ENCODE data around the gene STAT6. TPM values are rescaled to one million over a fixed set of nuclear protein-coding genes. Genes with fewer than 3 reads are reported as not detected.

The STAT6 gene
- total and polyA plus RNA-seq, 2 donors (not counting 3 experiments of a cell fraction or from before 2014, with no cell fraction given) = 136 to 147 TPM

GRCh38 chr12:57103856-57104255 lies 7.3 kb downstream of the STAT6 start:
- Histone ChIP-seq H3K79me2 (ENCODE audit: control insufficient read depth, insufficient read depth, low read length) (no peaks in the 10 kb centered on the region), H3K9me3 (replicated peaks; ENCODE audit: control insufficient read depth, insufficient read depth, low read length) (no peaks in the 10 kb centered on the region), H3K4me3 (replicated peaks in 1 of 3; ENCODE audit: insufficient read depth in 1 of 3, low read depth in 1 of 3, low read length in 3 of 3) (no peak overlapping the region), H3K9me1 (replicated peaks; ENCODE audit: control insufficient read depth, extremely low read depth, insufficient read depth, low read length) (no peaks in the 10 kb centered on the region), H3K9ac (replicated peaks; ENCODE audit: extremely low read depth, insufficient read depth, low read length) (no peak overlapping the region), H3K27me3 (ENCODE audit: control insufficient read depth in 2 of 2, insufficient read depth in 2 of 2, low read length in 2 of 2) (no peaks in the 10 kb centered on the region), H4K20me1 (replicated peaks; ENCODE audit: control insufficient read depth, extremely low read depth, insufficient read depth, low read length) (no peaks in the 10 kb centered on the region), H3K27ac (ENCODE audit: insufficient read depth, low read depth, low read length) (no peak overlapping the region), H3K36me3 (ENCODE audit: control insufficient read depth in 2 of 2, extremely low read depth in 1 of 2, insufficient read depth in 2 of 2, low read length in 2 of 2) (peaks cover 4 to 36% of the 10 kb centered on the region in 2 experiments), H3K4me1 (ENCODE audit: control insufficient read depth, extremely low read depth, insufficient read depth, low read length) (peaks cover 4% of the 10 kb centered on the region), H3K4me2 (ENCODE audit: insufficient read depth, low read length) (no peak overlapping the region), H2AFZ (ENCODE audit: low read depth, low read length) (no peak overlapping the region)
- intact Hi-C loops (cut with micrococcal nuclease) (no loop called here), dilution Hi-C loops (cut with MboI; ENCODE audit: extremely low pct_ligation_motif_present, low sequenced_read_pairs) (no loop called here)
- no peak for DNase-seq (ENCODE audit: low read depth, low spot score)
- FAIRE-seq = no peak
- no peak for TF ChIP-seq GATA2 (IDR thresholded peaks at IDR 0.05; ENCODE audit: insufficient read depth, insufficient read length, low read depth, low read length)
- TF ChIP-seq, protein P1, sequence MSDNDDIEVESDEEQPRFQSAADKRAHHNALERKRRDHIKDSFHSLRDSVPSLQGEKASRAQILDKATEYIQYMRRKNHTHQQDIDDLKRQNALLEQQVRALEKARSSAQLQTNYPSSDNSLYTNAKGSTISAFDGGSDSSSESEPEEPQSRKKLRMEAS (IDR thresholded peaks at IDR 0.05; ENCODE audit: insufficient read depth, insufficient read length) = no peak
- TF ChIP-seq POLR2AphosphoS5 (IDR thresholded peaks at IDR 0.05; ENCODE audit: insufficient read depth, low read depth, low read length) = no peak
- TF ChIP-seq MYC (IDR thresholded peaks at IDR 0.05; ENCODE audit: low read depth, low read length) = no peak
- TF ChIP-seq, protein P2, sequence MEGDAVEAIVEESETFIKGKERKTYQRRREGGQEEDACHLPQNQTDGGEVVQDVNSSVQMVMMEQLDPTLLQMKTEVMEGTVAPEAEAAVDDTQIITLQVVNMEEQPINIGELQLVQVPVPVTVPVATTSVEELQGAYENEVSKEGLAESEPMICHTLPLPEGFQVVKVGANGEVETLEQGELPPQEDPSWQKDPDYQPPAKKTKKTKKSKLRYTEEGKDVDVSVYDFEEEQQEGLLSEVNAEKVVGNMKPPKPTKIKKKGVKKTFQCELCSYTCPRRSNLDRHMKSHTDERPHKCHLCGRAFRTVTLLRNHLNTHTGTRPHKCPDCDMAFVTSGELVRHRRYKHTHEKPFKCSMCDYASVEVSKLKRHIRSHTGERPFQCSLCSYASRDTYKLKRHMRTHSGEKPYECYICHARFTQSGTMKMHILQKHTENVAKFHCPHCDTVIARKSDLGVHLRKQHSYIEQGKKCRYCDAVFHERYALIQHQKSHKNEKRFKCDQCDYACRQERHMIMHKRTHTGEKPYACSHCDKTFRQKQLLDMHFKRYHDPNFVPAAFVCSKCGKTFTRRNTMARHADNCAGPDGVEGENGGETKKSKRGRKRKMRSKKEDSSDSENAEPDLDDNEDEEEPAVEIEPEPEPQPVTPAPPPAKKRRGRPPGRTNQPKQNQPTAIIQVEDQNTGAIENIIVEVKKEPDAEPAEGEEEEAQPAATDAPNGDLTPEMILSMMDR (IDR thresholded peaks at IDR 0.05; ENCODE audit: extremely low read depth in 1 of 2, insufficient read depth in 1 of 2, low read depth in 1 of 2, low read length in 2 of 2) = no peak
- no peak for TF ChIP-seq FOS (IDR thresholded peaks at IDR 0.05; ENCODE audit: borderline replicate concordance, insufficient read depth, low read length)
- TF ChIP-seq EZH2 (IDR thresholded peaks at IDR 0.05; ENCODE audit: borderline replicate concordance, low read depth, low read length, severe bottlenecking) = no peak
- TF ChIP-seq JUN (IDR thresholded peaks at IDR 0.05; ENCODE audit: borderline replicate concordance, insufficient read depth, insufficient read length, low read depth) = no peak
- TF ChIP-seq POLR2A (IDR thresholded peaks at IDR 0.05; ENCODE audit: low read depth, low read length) = no peak
- ChIA-PET CTCF (interaction anchor here (1.1 to 1.8 kb wide), 4 partner anchors 8 to 34 kb away, joined by 3 to 4 read pairs (median 4); no protein-coding TSS in a partner anchor), POLR2A (no interaction called here)
- no TSS peak for BruUV-seq (replicated peaks)

All from endothelial cell of umbilical vein (primary cell).